Measurements from ENCODE around the gene MADD. TPM values are rescaled to one million over a fixed set of nuclear protein-coding genes. Genes with fewer than 3 reads are reported as not detected.

MADD gene
- total RNA-seq, 1 donor from 2014 or later, result 28.8 TPM

Other genes with a start within 250 kb of the MADD start
- gene ARFGAP2, start 93.3 kb upstream of the MADD start, total RNA-seq, result 85.1 TPM
- 33.6 TPM for gene PACSIN3, start 83.7 kb upstream of the MADD start, total RNA-seq
- gene DDB2, start 55.2 kb upstream of the MADD start, total RNA-seq, result 20.6 TPM
- 18.8 TPM for gene ACP2, start 21.3 kb upstream of the MADD start, total RNA-seq
- gene NR1H3, start 12.1 kb upstream of the MADD start, total RNA-seq, result 34.4 TPM
- 0.30 TPM for gene MYBPC3, start 82.6 kb downstream of the MADD start, total RNA-seq
- gene SPI1, start 108.4 kb downstream of the MADD start, total RNA-seq, result 7.5 TPM
- 22.2 TPM for gene SLC39A13, start 138.5 kb downstream of the MADD start, total RNA-seq
- 79.6 TPM for gene PSMC3, start 156.3 kb downstream of the MADD start, total RNA-seq
- 2.5 TPM for gene RAPSN, start 179.0 kb downstream of the MADD start, total RNA-seq

Measured in skin of body (tissue), 1 donor.